OCI-LY3 (cell line): Measurements from ENCODE around the gene SULF2.

Source experiments
- H2AFZ ChIP-seq: fragments of 200-600, 300-600 bp; shearing (Covaris generic); 2 replicates; pipeline ENCODE4 v1.6.0; 2014; ENCODE audit warnings: antibody characterized with exemption, low read depth, low read length
- H3K27ac ChIP-seq: fragments of 200-600, 300-600 bp; sonication (generic); 2 replicates; pipeline ENCODE4 v1.5.1; 2014; ENCODE audit warnings: mild to moderate bottlenecking, low read length, moderate library complexity, mixed read lengths
- H3K27me3 ChIP-seq: fragments of 200-600, 300-600 bp; sonication (generic); 2 replicates; pipeline ENCODE4 v1.6.1; 2014; ENCODE audit warnings: low read depth, low read length, mixed read lengths
- H3K36me3 ChIP-seq: fragments of 200-600, 300-600 bp; sonication (generic); replicated peaks from 2 replicates; pipeline ENCODE3; 2014; ENCODE audit warnings: low read depth, low read length, mixed read lengths
- H3K4me1 ChIP-seq: fragments of 300-600, 200-600 bp; sonication (generic); 2 replicates; pipeline ENCODE4 v1.6.1; 2014; ENCODE audit warnings: low read length, mixed read lengths
- H3K4me2 ChIP-seq: fragments of 200-600, 300-600 bp; sonication (generic); 2 replicates; pipeline ENCODE4 v1.6.1; 2014; ENCODE audit warnings: low read length, mixed read lengths
- H3K4me3 ChIP-seq: fragments of 300-600, 200-600 bp; sonication (generic); 2 replicates; pipeline ENCODE4 v1.5.1; 2014; ENCODE audit warnings: antibody characterized with exemption, mild to moderate bottlenecking, low read length, moderate library complexity
- H3K79me2 ChIP-seq: fragments of 300-600, 200-600 bp; shearing (Covaris generic); 2 replicates; pipeline ENCODE4 v1.6.1; 2014; ENCODE audit warnings: mild to moderate bottlenecking, low read length, mixed read lengths
- H3K9ac ChIP-seq: fragments of 300-600, 200-600 bp; shearing (Covaris generic); 2 replicates; pipeline ENCODE4 v1.6.0; 2014; ENCODE audit warnings: mild to moderate bottlenecking, low read length, moderate library complexity
- H3K9me3 ChIP-seq: fragments of 200-600, 300-600 bp; shearing (Covaris generic); 2 replicates; pipeline ENCODE4 v1.6.1; 2014; ENCODE audit warnings: low read length, mixed read lengths; ENCODE audit not compliant: insufficient read depth
- H4K20me1 ChIP-seq: fragments of 200-600, 300-600 bp; sonication (generic); 2 replicates; pipeline ENCODE4 v1.6.1; 2016; ENCODE audit warnings: low read length, mixed read lengths; ENCODE audit not compliant: insufficient read depth
- EZH2phosphoT487 ChIP-seq: fragments of 200-600 bp; shearing (Covaris generic); IDR thresholded peaks from 2 replicates; pipeline ENCODE4 v1.6.1; 2018; ENCODE audit warnings: antibody characterized with exemption, mixed run types, low read depth
- TF ChIP-seq, protein P1 (sequence below): fragments of 200-600, 300-600 bp; sonication (generic); IDR thresholded peaks from 2 replicates; pipeline ENCODE4 v1.5.1; 2014; ENCODE audit warnings: antibody characterized with exemption, low read length, low read depth

SULF2 gene

DNA sequence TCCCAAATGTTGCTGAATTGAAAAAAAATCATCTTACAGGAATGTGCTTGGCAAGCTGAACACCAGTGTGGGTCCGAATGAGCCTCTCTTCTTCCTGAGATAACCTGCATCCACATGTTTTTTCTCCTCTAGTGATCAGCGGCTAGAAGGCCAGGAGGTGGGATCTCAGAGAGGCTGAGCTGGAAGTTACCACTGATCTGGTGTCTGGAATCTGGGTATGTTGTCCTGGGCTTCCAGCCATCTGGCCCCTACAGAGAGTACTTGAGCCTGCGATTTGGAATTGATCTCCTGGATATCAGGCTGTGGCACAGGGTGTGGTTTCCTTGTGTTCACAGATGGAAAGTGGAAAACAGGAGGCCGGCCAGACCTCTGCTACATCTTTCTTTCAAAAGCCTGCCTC, 35.9 kb downstream of the SULF2 start:
- TF ChIP-seq, protein P1, sequence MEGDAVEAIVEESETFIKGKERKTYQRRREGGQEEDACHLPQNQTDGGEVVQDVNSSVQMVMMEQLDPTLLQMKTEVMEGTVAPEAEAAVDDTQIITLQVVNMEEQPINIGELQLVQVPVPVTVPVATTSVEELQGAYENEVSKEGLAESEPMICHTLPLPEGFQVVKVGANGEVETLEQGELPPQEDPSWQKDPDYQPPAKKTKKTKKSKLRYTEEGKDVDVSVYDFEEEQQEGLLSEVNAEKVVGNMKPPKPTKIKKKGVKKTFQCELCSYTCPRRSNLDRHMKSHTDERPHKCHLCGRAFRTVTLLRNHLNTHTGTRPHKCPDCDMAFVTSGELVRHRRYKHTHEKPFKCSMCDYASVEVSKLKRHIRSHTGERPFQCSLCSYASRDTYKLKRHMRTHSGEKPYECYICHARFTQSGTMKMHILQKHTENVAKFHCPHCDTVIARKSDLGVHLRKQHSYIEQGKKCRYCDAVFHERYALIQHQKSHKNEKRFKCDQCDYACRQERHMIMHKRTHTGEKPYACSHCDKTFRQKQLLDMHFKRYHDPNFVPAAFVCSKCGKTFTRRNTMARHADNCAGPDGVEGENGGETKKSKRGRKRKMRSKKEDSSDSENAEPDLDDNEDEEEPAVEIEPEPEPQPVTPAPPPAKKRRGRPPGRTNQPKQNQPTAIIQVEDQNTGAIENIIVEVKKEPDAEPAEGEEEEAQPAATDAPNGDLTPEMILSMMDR = no peak
- H3K27me3 ChIP-seq = peaks cover 66% of the 10 kb centered on the region
- no peak overlapping the region for H2AFZ ChIP-seq
- H3K27ac ChIP-seq = no peak overlapping the region
- no peaks in the 10 kb centered on the region for H3K9me3 ChIP-seq
- no peak overlapping the region for H3K9ac ChIP-seq
- no peaks in the 10 kb centered on the region for H3K79me2 ChIP-seq
- H3K36me3 ChIP-seq = no peaks in the 10 kb centered on the region
- peaks cover 4% of the 10 kb centered on the region; the same call in 1 of the 2 replicates for H3K4me1 ChIP-seq
- no peak overlapping the region for H3K4me3 ChIP-seq
- H3K4me2 ChIP-seq = no peak overlapping the region
- no peaks in the 10 kb centered on the region for H4K20me1 ChIP-seq

DNA sequence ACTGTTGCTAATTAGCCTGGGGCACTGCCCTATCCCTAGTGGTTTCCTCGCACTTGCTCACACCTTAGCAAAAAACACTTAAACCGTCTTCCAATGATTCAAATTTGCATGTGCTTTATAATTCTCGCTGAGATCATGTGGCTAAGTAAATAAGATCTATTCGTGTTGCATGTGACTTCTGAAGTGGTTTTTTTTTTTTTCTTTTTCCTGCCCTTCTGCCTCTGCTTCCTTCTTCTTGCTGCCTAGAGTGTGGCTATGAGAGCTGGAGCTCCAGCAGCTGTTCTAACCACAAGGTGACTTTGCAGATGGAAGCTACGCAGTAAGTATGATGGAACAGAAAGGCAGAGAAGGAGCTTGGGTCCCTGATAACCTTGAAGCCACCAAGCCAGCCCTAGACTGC, 36.5 kb downstream of the SULF2 start:
- Histone ChIP-seq H3K9me3 (no peaks in the 10 kb centered on the region), H3K36me3 (no peaks in the 10 kb centered on the region), H4K20me1 (no peaks in the 10 kb centered on the region), H3K4me2 (no peak overlapping the region), H2AFZ (no peak overlapping the region), H3K4me1 (peaks cover 4% of the 10 kb centered on the region; the same call in 1 of the 2 replicates), H3K27me3 (peaks cover 61% of the 10 kb centered on the region), H3K4me3 (no peak overlapping the region), H3K9ac (no peak overlapping the region), H3K27ac (no peak overlapping the region), H3K79me2 (no peaks in the 10 kb centered on the region)
- TF ChIP-seq EZH2phosphoT487 = no peak
- TF ChIP-seq, protein P1 = no peak

DNA sequence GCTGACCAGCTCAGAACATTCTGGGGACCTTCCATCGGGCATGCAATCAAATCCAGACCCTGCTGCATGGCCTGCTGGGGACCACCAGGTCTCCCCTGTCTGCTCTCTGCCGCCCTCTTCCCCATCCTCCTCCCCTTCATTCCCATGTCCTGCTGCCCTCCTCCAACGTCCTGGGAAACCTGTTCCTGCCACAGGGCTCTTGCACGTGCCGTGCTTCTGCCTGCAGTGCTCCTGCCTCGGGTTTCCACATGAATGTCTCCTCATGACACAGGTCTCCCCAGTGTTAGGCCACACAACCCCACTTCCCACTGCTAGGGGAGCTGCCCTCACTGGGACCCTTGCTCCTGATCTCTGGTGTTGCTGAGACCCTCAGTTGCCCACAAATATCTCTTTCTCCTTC, 37.2 kb downstream of the SULF2 start:
- no peak overlapping the region for H3K4me2 ChIP-seq
- H3K9ac ChIP-seq = no peak overlapping the region
- no peaks in the 10 kb centered on the region for H4K20me1 ChIP-seq
- H3K9me3 ChIP-seq = no peaks in the 10 kb centered on the region
- peaks cover 4% of the 10 kb centered on the region; the same call in 1 of the 2 replicates for H3K4me1 ChIP-seq
- no peak overlapping the region for H3K27ac ChIP-seq
- no peak for TF ChIP-seq EZH2phosphoT487
- TF ChIP-seq, protein P1 = no peak
- no peaks in the 10 kb centered on the region for H3K36me3 ChIP-seq
- H3K4me3 ChIP-seq = no peak overlapping the region
- no peak overlapping the region for H2AFZ ChIP-seq
- H3K79me2 ChIP-seq = no peaks in the 10 kb centered on the region
- peaks cover 59% of the 10 kb centered on the region for H3K27me3 ChIP-seq

DNA sequence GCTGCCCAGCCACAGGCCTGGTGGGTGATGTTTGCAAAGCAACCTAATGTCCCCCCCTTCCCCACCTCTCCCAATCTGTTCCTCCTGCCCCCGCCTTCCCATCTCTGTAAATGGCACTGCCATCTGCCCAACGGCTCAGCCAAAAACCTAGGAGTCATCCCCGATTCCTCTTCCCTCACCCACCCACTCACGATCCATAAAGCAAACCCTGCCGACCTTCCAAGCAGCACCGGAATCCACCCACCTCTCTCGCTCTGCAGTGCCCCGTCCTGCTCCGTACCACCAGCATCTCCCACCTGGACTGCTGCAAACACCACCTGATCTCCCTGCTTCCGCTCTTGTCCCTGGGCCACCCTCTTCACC, 37.6 kb downstream of the SULF2 start:
- no peak for TF ChIP-seq EZH2phosphoT487
- TF ChIP-seq, protein P1 = no peak
- peaks cover 4% of the 10 kb centered on the region; the same call in 1 of the 2 replicates for H3K4me1 ChIP-seq
- H3K79me2 ChIP-seq = no peaks in the 10 kb centered on the region
- no peak overlapping the region for H2AFZ ChIP-seq
- H3K27ac ChIP-seq = no peak overlapping the region
- H3K4me3 ChIP-seq = no peak overlapping the region
- H3K4me2 ChIP-seq = no peak overlapping the region
- no peaks in the 10 kb centered on the region for H3K9me3 ChIP-seq
- H3K36me3 ChIP-seq = no peaks in the 10 kb centered on the region
- peaks cover 59% of the 10 kb centered on the region for H3K27me3 ChIP-seq
- H4K20me1 ChIP-seq = no peaks in the 10 kb centered on the region
- H3K9ac ChIP-seq = no peak overlapping the region
